ENCODE results near the gene PPP1R16B.
A peak's percentile ranks its signal among the peaks of the same experiment; 100 is the strongest.
"Not testable (repeated sequence)": the region's sequence is repeated elsewhere in the genome, so short reads cannot be mapped to it uniquely, and the experiment has no call there.

The PPP1R16B gene

GRCh38 chr20:38855356-38855755 lies 49.9 kb downstream of the PPP1R16B start:
- DNase-seq = no peak

DNA sequence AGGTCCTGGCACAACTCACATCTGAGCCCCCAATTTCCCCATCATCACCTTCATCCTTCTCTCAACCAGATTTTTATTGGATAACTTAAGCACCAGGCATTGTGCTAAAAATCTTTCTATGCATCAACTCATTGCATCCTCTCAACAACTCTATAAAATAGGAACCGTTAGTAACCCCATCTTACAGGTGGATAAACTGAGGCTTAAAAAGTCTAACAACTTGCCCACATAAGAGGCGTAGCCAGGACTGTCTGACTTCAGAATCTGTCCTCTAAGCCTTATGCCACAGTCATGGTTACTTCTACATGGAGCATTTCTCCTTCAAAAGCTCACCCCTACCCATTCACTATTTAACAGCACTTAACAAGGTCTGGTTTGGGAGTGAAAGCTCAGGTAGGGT lies 51.1 kb downstream of the PPP1R16B start:
- no peak for DNase-seq

DNA sequence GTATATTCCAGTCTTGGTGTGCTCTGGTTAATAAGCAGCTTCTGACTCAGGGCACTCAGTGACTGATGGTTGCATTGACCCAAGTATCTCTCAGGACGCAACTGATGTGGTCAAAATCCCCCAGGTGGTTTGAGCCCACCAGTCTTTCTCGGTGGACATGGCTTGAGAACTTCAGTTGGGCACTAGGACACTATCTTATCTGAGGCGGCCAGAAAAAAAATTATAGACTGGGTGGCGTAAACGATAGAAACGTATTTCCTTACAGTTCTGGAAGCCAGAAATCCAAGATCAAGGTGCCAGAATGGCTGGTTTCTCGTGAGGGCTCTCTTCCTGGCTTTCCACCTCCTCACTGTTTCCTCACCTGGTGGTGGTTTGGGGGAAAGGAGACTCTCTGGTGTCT lies 52.2 kb downstream of the PPP1R16B start:
- DNase-seq = no peak

- DNase-seq = no peak
Measured at GRCh38 chr20:38859070-38859690, 53.7 kb downstream of the PPP1R16B start.

GRCh38 chr20:38859857-38860256 lies 54.4 kb downstream of the PPP1R16B start:
- DNase-seq = not testable (repeated sequence)

DNA sequence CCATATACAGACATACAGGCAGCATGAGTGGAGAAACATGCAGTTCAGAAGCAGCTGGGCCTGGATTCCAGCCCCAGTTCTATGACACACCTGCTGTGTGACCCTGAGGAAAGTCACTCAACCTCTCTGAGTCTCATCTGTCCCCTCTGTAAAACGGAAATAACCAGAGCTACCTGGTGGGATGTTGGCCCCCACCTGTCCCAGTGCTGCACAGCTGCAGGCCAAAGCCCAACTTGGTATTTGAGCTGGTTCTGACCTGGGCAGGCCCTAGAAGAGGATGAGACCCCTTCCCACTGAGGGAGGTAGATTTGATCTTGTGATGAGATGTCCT lies 55.5 kb downstream of the PPP1R16B start:
- DNase-seq = no peak

DNA sequence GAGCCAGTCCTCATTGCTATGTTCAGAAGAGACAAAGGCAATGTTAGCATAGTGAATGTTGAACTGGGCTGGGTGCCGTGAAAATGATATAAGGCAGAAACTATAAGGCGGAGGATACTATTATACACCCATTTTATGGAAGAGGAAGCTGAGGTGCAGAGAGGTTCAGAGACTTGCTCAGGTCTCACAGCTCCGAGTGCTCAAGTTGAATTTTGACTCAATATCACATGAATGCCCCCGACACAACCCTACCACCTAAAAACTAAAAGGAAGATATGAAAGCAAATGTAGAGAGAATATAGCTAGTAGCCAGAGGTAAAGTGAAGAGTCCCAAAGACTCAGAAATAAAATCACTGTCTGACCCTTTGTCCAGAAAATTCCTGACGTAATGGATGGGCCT lies 56.7 kb downstream of the PPP1R16B start:
- DNase-seq = no peak

DNA sequence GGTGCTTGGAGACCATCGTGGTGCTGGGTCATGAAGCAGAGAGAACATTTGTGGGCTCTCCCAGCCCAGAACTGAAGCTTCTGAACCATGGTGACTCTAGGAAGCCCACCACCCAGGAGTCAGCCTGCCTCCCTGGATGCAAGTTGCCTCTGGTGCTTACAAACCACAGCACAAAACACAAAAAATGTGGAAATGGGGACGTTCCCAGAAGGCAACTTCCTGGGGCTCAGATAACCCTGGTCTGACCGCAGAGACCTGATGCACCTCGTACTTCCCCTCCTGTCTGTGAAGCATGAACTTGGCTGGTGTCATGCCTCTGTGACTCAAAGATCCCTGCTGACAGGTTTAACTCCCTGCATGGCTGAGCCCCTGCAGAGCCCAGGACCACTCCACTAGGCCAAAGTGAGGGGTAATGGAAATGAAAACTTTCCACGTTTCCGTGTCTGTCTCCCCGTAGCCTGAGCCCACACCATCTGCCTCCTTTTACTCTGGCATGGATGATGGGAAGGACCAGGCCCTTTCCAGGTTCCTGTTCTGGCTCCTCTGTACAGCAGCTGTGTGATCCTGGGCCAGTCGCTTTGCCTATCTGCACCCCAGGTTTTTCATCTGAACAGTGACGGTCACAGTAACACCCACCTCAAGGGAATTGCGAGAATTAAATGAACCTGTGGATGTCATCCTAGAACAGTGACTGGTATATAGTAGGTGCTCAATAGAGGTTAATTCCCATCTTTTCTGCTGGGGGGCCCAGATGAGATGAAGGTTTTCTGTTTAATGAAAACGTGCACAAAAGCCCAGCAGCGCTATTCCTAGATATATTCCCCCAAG lies 57.7 kb downstream of the PPP1R16B start:
- DNase-seq = no peak

DNA sequence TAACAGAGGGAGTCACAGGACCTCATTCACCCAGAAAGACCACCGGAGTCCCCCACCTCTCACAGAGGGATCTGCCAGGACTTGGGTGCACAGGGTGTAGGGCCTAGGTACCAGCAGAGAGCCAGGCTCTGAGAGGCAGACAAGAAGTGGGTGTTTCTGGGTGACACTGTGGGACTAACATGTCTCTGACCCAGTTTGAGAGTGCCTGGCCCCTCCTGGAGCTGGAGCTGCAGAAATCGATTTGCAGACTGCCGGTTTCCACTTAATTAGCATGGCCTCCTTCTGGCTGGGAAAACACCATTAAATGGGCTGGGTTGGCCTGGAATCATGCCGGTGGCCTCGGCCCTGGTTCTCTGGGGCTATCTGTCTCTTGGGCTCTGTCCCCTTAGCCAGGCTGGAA lies 59.2 kb downstream of the PPP1R16B start:
- DNase-seq = no peak

DNA sequence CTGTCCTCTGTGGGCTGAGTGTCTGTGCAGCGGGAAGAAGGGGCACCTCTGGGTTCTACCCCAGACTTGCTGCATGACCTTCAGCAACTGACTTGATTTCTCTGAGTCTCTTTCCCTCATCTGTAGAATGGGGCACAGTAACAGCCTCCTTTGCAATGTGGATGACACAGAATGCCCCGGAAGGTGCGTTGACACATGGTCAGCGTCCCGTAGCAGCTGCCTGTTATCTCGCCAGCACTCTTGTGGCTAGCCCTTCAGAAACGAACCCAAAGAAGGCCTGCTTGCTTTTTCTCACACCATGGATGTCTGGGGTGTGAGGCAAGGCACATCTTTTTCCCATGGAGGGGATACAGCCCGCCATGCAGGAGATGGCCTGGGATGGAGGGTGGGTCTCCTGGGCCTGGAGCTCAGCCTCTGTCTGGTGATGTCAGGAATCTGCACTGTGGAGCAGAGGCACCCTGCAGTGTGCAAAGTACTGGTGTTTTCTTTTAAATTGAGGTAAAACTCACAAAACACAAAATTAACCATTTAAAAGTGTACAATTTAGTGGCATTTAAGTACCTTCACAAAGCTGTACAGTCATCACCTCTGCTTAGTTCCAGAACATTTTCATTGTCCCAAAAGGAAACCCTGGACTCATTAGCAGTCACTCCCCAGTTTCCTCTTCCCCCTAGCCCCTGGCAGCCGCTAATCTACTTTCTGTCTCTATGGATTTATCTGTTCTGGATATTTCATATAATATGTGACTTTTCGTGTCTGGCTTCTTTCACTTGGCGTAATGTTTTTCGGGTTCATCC lies 61.0 kb downstream of the PPP1R16B start:
- DNase-seq = no peak

GRCh38 chr20:38867062-38867359 lies 61.5 kb downstream of the PPP1R16B start:
- no peak for DNase-seq

DNA sequence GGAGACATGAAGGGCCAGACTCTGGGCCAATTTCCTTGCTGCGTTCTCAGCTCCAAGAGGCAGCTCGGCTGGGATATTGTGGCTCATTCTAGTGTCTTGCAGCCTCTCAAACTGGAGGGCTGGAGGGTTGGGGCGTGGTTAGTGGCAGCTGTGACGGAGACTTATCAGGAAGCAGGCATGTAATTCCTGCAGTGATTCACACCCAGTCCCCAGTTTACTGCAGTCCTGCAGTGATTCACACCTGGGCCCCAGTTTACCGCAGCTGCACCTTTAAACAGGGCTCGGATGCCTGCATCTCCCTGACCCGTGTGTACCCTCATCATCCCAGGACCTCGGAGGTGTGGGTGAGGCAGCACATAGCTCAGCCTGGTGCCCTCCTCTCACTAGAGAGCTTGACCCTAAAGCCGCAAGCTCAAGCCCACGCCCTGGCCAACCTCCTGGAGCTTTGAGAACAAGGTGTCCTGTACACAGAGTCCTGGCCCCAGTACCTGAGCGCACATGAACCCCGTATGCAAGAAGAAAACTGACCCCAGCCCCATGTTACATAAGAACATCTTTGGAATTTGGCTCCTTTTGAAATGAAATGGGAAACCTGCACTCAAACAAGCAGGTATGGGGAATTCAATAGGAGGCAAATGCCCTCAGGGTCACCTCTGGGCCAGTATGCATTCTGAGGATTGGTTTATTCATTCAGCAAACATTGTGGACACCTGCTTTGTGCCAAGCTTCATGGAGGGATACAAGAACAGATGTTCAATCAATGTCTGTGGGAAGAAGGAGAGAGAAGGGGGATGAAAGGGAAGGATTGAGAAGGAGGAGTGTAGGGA lies 65.4 kb downstream of the PPP1R16B start:
- no peak for DNase-seq

- no peak for DNase-seq
Measured at GRCh38 chr20:38871560-38871953, 66.1 kb downstream of the PPP1R16B start.

- DNase-seq = no peak
Measured at GRCh38 chr20:38872036-38872435, 66.5 kb downstream of the PPP1R16B start.

GRCh38 chr20:38872491-38873049 lies 67.1 kb downstream of the PPP1R16B start:
- no peak for DNase-seq

- DNase-seq = peak; percentile 73
Measured at GRCh38 chr20:38873050-38873581, 67.6 kb downstream of the PPP1R16B start.

GRCh38 chr20:38874460-38875174 lies 69.1 kb downstream of the PPP1R16B start:
- no peak for DNase-seq

DNA sequence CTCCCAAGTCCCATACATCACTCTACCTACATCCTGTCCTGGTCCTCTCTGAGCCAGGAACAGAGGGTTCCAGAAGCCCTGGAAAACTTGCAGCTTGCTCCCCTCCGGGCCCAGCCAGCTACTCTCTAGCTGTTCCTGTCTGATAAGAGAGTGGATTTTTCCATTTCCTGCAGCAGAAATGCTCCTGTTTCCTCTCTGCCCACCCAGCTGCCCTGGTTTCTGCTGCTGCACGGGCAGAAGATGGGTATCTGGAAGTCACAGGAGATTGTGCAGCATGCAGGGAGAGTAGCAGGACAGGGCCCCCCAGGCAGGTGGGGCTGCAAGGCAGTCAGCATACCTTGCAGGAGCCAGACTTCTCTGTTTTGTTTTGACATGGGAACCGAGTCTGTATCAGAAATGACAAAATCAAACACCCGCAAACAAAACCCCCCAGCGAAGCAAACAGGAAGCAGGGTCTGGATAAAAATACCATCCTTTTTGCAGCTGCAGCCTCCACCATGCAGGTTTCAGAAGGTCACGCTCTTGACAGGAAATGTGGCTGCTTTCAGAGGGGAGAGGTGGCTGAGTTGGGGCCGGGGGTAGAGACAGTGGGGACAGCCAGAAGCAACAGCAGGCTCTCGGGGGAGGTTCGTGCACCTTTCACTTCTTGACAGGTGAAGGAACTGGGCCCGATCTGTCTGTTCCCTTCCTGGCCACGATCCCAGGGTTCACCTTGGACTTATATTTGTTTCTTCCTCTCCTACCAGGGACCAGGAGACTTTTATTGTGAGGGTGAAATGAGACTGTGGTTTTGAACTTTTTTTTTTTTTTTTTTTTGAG lies 69.9 kb downstream of the PPP1R16B start:
- no peak for DNase-seq

DNA sequence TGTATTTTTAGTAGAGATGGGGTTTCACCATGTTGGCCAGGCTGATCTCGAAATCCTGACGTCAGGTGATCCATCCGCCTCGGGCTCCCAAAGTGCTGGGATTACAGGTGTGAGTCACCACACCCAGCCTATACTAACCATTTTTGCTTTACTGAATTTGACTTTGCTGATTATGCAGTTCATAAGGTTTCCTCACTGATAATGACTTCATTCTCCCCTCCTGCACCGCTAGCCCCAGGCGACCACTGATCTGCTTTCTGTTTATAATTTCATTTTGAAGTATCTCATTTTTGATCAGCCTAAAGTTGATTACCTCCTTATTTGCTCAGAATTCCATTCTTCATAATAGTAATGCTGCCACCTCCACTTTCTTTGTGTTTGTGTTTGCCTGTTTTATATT lies 72.0 kb downstream of the PPP1R16B start:
- no peak for DNase-seq

- no peak for DNase-seq
Measured at GRCh38 chr20:38878866-38879265, 73.4 kb downstream of the PPP1R16B start.
